ENCODE data around the gene CCNY.
"Not testable (repeated sequence)": the region's sequence is repeated elsewhere in the genome, so short reads cannot be mapped to it uniquely, and the experiment has no call there.

CCNY gene

GRCh38 chr10:35354257-35354656 lies 17.9 kb downstream of the CCNY start:
- DNase-seq (ENCODE audit: low read depth), result not testable (repeated sequence)

DNA sequence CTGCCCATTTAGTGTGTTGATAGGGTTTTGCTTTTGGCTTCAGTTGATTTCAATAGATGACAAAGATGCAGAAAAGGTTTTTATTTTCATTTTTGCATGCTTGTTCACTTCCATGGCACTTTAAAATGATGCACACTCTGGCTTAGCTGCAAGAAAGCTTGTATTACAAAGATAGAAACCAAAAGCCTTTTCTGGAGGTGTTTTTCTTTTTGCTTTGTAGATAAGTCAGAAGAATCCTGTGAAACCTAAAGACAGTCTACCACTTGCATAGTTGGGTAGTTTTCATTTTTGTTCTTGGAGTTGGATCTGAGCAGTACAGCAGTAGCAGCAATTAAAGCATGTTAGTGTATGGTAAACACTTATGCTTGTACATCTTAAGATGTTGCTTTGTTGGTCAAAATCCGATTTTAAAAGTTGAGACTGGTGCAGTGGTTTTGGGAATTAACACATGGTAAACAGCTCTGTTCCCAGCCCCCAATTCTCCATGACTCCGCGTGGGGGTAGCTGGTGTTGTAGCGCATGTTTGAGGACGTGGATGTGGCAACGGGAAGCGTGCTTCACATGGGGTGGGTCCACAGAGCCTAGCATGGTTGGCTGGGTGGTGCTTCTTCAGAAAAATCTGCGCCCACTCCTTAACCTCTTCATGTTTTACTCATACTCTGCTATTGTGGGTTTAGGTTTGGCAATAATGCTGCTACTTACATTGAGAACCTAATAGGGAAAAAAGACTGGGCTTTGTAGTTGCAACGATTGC lies 19.8 kb downstream of the CCNY start:
- DNase-seq (ENCODE audit: low read depth), result no peak

DNA sequence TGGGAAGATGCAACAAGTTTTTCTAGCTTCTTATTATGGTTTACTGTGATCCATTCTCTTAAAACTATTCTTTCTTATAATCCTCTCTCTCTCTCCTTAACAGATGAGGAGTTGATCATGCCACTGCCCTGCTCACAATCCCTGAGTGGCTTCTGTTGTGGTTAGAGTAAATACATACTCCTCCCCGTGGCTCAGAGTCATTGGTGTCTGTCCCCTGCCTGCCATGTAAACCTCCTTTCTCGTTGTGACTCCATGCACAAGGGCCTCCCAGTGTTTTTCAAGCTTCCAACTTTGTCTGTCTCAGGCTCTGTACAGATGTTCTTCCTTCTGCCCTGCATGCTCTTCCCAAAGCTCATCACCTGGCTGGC lies 20.4 kb downstream of the CCNY start:
- no peak for DNase-seq (ENCODE audit: low read depth)

DNA sequence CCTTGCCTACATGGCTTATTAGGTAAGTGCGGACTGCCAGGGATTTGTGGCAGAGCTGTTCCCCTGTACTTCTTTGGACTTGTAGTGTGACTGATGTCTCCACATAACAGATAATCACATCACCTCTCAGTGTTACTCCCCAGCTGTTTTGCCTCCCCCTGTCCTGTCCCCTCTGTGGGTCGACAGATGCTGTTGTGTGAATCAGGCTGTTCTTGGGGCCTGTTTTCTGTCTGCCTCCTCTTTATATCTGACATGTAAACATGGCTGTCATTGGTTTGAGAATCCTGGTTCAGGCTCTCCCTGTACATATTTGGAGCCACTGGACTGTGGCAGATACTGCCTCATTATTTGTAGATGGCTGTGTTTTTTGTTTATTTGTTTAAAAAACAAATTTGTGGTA lies 22.7 kb downstream of the CCNY start:
- no peak for DNase-seq (ENCODE audit: low read depth)

GRCh38 chr10:35359873-35360272 lies 23.6 kb downstream of the CCNY start:
- no peak for DNase-seq (ENCODE audit: low read depth)

- no peak for DNase-seq (ENCODE audit: low read depth)
Measured at GRCh38 chr10:35362701-35363350, 26.5 kb downstream of the CCNY start.

GRCh38 chr10:35363587-35363986 lies 27.3 kb downstream of the CCNY start:
- DNase-seq (ENCODE audit: low read depth), result no peak

- no peak for DNase-seq (ENCODE audit: low read depth)
Measured at GRCh38 chr10:35364808-35365207, 28.5 kb downstream of the CCNY start.

- no peak for DNase-seq (ENCODE audit: low read depth)
Measured at GRCh38 chr10:35365994-35366393, 29.7 kb downstream of the CCNY start.

GRCh38 chr10:35367107-35367859 lies 31.0 kb downstream of the CCNY start:
- DNase-seq (ENCODE audit: low read depth), result no peak

DNA sequence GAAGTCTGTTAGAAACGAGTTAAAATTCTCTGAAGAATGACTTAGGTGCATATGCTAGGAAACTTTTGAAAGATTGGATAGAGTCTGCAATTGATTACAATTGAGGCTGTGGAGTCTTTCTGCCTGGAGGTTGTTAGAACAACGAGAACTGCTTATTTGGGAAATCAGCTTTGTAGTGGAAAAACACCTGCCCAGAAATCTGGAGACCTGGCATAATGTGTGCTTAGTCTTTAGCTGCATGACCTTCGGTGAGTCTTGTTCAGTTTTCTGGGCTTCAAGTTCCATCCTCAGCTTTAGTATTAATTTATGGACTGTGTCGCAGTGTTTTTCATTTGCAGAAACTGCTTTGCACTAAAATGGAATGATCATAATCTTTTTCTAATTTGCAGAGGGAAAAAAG lies 31.7 kb downstream of the CCNY start:
- no peak for DNase-seq (ENCODE audit: low read depth)

DNA sequence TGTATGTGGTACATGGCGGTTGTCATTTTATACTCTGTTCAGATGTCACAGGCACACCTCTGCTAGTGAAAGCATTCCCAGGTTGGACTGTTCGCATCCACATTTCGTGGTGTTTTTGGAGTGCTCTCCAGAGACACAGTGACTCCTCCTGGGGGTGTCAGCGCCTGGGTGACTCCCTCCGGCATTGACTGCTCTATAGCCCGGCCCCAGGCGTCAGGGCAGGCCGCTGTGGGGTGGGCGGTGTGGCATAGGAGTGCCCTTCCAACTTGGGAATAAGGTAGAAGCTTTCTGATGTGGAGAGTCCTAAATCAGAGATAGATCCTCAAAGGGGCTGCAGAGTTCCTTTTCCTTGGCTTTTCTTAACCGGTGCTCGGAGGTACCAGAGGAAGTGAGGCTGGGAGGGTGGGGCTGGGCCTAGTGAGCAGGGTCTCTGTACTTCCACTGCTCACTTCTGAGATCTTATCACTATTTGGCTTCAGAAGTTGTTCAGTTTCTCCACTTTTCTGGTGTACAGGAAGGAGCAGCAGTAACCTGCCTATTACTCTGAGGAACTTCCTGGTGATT lies 32.3 kb downstream of the CCNY start:
- no peak for DNase-seq (ENCODE audit: low read depth)

DNA sequence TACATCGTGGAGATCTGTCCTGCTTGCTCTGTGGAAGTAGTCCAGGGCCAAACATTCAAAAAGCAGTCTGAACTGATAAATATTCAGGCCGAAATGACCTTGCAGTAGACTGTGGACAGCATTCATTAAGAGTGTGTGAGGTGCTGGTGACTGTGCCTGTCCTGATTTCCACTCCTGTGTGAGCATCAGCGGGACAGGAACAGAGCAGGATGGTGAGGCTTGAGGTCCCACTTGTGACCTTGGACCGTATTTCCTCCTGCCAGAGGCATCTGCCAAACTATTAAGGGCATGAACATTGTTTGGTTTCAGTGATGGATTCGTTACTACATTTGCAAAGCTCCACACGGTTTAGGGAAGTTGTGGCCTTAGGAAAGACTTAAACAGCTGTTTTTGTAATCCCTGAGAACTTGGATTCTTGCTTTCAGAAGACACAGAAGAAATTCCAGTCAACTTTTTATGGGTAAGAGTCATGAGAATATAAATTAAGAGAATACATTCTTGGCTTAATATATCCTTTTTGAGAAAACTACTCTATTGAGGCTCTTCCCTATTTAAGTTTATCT lies 32.8 kb downstream of the CCNY start:
- DNase-seq (ENCODE audit: low read depth), result no peak

DNA sequence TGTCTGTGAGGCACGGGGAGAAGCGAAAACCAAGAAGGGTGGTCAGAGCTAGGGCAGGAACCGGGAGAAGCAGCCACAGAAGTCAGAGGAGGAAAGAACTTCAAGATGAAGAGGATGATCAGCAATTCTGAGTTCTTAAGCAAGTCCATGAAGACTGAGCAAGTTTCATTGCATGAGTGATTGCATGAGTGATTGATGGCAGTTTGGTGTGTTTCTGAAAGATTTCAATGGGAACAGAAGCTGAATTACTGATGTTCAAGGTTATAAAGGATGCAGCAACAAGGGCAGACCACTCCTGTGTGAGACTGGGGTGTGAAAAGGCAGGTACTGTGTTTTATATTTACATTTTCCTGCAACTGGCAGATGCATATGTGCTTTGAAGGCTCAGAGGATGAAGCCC lies 35.4 kb downstream of the CCNY start:
- DNase-seq (ENCODE audit: low read depth), result no peak

DNA sequence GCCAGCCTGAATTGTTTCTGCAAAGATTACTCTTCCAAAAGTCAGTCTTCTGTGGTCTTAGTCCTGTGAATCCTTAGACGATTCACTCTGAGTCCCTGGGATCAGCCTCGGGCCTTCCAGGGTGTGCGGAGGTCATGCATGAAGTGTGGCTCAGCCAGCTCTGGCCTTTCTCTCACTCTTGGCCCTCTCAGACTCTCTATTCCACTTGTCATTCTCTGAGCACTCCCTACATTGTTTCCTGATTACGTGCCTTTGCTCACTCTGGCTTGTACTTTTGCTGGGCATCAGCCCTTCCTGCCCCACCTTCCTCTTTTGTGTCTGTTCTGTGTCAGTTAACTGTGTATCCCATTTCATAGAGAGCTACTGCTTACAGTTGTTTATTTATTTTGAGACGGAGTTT lies 36.0 kb downstream of the CCNY start:
- no peak for DNase-seq (ENCODE audit: low read depth)

GRCh38 chr10:35375091-35375765 lies 38.9 kb downstream of the CCNY start:
- DNase-seq (ENCODE audit: low read depth), result no peak

GRCh38 chr10:35377050-35377728 lies 40.9 kb downstream of the CCNY start:
- DNase-seq (ENCODE audit: low read depth), result no peak

- DNase-seq (ENCODE audit: low read depth), result no peak
Measured at GRCh38 chr10:35378541-35379210, 42.4 kb downstream of the CCNY start.

GRCh38 chr10:35379226-35380137 lies 43.2 kb downstream of the CCNY start:
- DNase-seq (ENCODE audit: low read depth), result peak; percentile 91

- no peak for DNase-seq (ENCODE audit: low read depth)
Measured at GRCh38 chr10:35382096-35382495, 45.8 kb downstream of the CCNY start.
